Motor neuron (in vitro differentiated cells): ENCODE results near the gene TMEM74B. TPM values are rescaled to one million over a fixed set of nuclear protein-coding genes. Genes with fewer than 3 reads are reported as not detected.

ENCODE experiments used
- ATAC-seq, 8 experiments: fragments of 200-7000 bp; cut with Tn5 transposase; replicated peaks in 6 of 8; 2 replicates each; pipeline ENCODE4 v1.8.0; 2021; ENCODE audit warnings: mild to moderate bottlenecking in 8 of 8, moderate library complexity in 8 of 8
- H3K27ac ChIP-seq, 2 donors: fragments of 250-450 bp; sonication (Bioruptor Pico); 2 replicates each; pipeline ENCODE4 v1.9.0; 2021; ENCODE audit warnings: antibody characterized with exemption in 2 of 2, mild to moderate bottlenecking in 2 of 2, moderate library complexity in 1 of 2
- H3K4me1 ChIP-seq, 2 donors: fragments of 250-450 bp; sonication (Bioruptor Pico); replicated peaks in 1 of 2; 2 replicates each; pipeline ENCODE4 v1.6.1; 2021; ENCODE audit warnings: antibody characterized with exemption in 2 of 2, mild to moderate bottlenecking in 2 of 2, moderate library complexity in 1 of 2
- H3K4me3 ChIP-seq, 5 donors: fragments of 250-450 bp; sonication (Bioruptor Pico); 2 replicates each; pipeline ENCODE4 v1.9.0; 2021; ENCODE audit warnings: antibody characterized with exemption in 5 of 5, mild to moderate bottlenecking in 5 of 5, moderate library complexity in 4 of 5
- WGBS, 10 experiments: fragments of 450-650 bp; shearing (Covaris generic); methylation state at CpG; one replicate each; pipeline ENCODE4 v1.0.0; 2022; 5-methylcytosine and 5-hydroxymethylcytosine counted together
- in situ Hi-C, 9 experiments: fragments of 400-800 bp; cut with MboI; loops; one replicate each; pipeline ENCODE4 v1.15.0; 2021; ENCODE audit warnings: low sequenced_read_pairs in 9 of 9, low pct_unique_long_range_greater_than_20kb in 2 of 9; ENCODE audit not compliant: unreplicated experiment in 9 of 9
- total RNA-seq, 8 experiments: library from RNA; unstranded; fragments of 300-600 nt; gene quantifications; 2 replicates each; pipeline versions ENCODE4 v1.2.3 to v1.2.4, GENCODE V29; 2022

The TMEM74B gene
- total RNA-seq, 8 experiments from 2014 or later = 0.71 to 16.9 (median 5.9) TPM

DNA sequence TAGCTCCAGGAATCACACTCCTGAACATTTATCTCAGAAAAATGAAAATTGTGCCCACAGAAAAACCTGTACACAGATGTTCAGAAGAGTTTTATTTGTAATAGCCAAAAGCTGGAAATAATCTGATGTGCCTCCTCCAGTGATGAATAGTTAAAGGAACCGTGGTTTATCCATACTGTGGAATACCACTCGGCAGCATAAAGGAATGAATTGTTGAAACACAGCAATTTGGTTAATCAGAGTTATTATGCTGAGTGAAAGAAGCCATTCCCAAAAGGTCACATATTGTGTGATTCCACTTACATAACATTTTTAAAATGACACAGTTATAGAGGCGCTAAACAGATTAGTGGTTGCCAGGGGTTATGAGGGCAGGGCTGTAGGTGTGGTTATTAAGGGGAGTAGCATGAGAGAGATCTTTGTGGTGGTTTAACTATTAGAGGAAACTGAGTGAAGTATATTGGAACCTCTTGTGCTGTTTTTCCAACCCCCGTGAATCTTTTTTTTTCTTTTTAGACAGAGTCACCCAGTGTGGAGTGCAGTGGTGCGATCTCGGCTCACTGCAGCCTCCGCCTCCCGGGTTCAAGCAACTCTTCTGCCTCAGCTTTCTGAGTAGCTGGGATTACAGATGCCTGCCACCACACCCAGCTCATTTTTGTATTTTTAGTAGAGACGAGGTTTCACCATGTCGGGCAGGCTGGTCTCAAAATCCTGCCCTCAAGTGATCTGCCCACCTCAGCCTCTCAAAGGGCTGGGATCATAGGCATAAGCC lies 40.2 kb downstream of the TMEM74B start:
- in situ Hi-C loops = no loop called here
- Histone ChIP-seq H3K4me3 (no peak overlapping the region), H3K27ac (no peak overlapping the region), H3K4me1 (no peaks in the 10 kb centered on the region)
- peak in 3 of 8 experiments; percentile 80 to 90 (median 86) for ATAC-seq
- WGBS, 10 experiments = 37 to 100% (median 94%) methylated on average over 1 to 7 of the region's 10 CpGs

- Histone ChIP-seq H3K4me1 (no peaks in the 10 kb centered on the region), H3K4me3 (no peak overlapping the region), H3K27ac (no peak overlapping the region)
- WGBS, 10 experiments = 76 to 100% (median 95%) methylated on average over 1 to 4 of the region's 4 CpGs
- in situ Hi-C loops = no loop called here
- no peak for ATAC-seq
These were observed 47.5 kb downstream of the TMEM74B start for GRCh38 chr20:1137236-1137635.

- no peak for ATAC-seq
- in situ Hi-C loops = no loop called here
- 80 to 100% (median 93%) methylated on average over 1 to 5 of the region's 12 CpGs; no CpG with 5 or more reads in 6 of the 10 experiments for WGBS, 10 experiments
These were observed 49.9 kb downstream of the TMEM74B start for GRCh38 chr20:1134836-1135235.

DNA sequence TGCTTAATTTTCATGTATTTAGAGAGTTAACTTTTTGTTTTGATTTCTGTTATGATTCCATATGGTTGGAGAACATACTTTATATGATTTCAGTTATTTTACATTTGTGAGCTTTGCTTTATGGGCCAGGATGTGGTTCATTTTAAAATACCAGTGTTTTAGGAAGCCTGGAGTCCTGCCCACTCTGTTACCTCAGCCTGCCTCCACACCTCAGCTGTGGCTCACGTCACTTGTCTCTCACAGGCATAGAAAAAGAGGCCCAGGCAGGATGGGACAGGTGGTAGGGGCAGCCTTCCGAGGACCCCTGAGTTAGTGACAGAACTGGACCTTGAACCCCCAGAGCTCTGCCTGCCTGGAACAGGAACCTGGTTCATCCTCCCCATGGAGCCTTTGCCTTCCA lies 50.4 kb downstream of the TMEM74B start:
- ATAC-seq = no peak
- peaks cover 0 to 11% of the 10 kb centered on the region in 2 donors for H3K4me1 ChIP-seq
- WGBS, 10 experiments = 80 to 100% (median 83%) methylated on average over 1 to 2 of the region's 2 CpGs; no CpG with 5 or more reads in 2 of the 10 experiments
- H3K27ac ChIP-seq = no peak overlapping the region
- in situ Hi-C loops = no loop called here
- no peak overlapping the region for H3K4me3 ChIP-seq

More at GRCh38 chr20:1134836-1135235, 49.9 kb downstream of the TMEM74B start:
- peaks cover 0 to 11% of the 10 kb centered on the region in 2 donors for H3K4me1 ChIP-seq
- no peak overlapping the region for H3K27ac ChIP-seq
- no peak overlapping the region for H3K4me3 ChIP-seq

DNA sequence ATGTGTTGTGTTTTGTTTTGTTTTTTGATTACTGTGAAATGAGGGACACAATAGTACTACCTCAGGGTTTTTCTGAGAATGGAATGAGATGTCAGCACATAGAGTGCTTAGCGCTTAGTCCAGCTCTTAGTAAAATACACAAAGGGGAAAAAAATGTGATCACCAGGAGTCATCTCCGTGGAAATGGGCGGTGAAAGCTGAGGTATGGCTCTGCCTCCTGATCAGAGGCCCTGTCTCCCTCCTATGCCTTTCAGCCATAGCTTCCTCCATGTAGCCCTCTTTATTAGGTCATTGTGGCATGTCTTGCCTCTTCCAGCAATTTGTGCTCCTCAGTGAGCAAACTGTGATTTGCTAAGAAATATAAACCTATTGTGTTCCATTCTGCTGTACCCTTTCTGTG lies 53.4 kb downstream of the TMEM74B start:
- Histone ChIP-seq H3K4me1 (peaks cover 0 to 11% of the 10 kb centered on the region in 2 donors), H3K4me3 (no peak overlapping the region), H3K27ac (peak overlapping the region in 1 of 2 donors; percentile 28)
- peak in 5 of 8 experiments; percentile 28 to 94 (median 65) for ATAC-seq
- WGBS, 10 experiments = 86 to 100% (median 94%) methylated on average over 1 to 3 of the region's 3 CpGs; no CpG with 5 or more reads in 3 of the 10 experiments
- in situ Hi-C loops = no loop called here

DNA sequence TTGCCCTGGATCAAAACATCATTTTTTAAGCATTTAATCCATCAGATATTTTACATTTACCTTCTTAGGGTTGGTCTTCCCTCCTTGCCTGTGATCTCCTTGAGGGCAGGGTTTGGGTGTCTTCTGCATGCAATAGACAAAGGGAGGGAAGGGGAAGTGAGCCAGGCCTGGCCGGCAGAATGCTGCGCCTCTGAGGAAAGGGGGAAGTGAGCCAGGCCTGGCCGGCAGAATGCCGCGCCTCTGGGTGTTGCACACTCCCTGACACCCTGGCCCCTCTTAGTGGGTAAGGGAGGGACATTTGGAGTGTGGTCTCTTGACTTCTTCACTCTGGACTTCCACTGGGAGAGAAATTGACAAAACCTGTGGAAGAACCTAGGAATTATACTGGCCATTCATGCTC lies 53.9 kb downstream of the TMEM74B start:
- peak overlapping the region in 1 of 2 donors; percentile 54 for H3K27ac ChIP-seq
- ATAC-seq = peak in 2 of 8 experiments; percentile 48 to 52
- WGBS, 10 experiments = 80 to 100% (median 100%) methylated on average over 1 to 2 of the region's 5 CpGs; no CpG with 5 or more reads in 7 of the 10 experiments
- peaks cover 0 to 11% of the 10 kb centered on the region in 2 donors for H3K4me1 ChIP-seq
- in situ Hi-C loops = no loop called here
- no peak overlapping the region for H3K4me3 ChIP-seq

Other genes with a start within 250 kb of the TMEM74B start
- under 1 TPM in 7 of 8 experiments, not detected in 1; 0.05 to 0.81 (median 0.28) TPM for gene RSPO4, start 182.7 kb downstream of the TMEM74B start, total RNA-seq
- gene PSMF1, start 66.4 kb downstream of the TMEM74B start, total RNA-seq = 10 to 100 TPM; 26.2 to 59.1 (median 42.6) TPM
- under 1 TPM in 4 of 8 experiments, not detected in 4; 0.11 to 0.24 (median 0.20) TPM for gene C20orf202, start 18.5 kb upstream of the TMEM74B start, total RNA-seq
- gene RAD21L1, start 41.1 kb upstream of the TMEM74B start, total RNA-seq = not detected
- 10 to 100 TPM in 1 of 8 experiments, 1 to 10 TPM in 7; 4.0 to 14.6 (median 7.0) TPM for gene SNPH, start 81.3 kb upstream of the TMEM74B start, total RNA-seq
- gene SDCBP2, start 144.2 kb upstream of the TMEM74B start, total RNA-seq = 10 to 100 TPM in 1 of 8 experiments, 1 to 10 TPM in 7; 1.4 to 16.3 (median 2.8) TPM
- gene FKBP1A, start 208.1 kb upstream of the TMEM74B start, total RNA-seq = 100 to 1,000 TPM in 3 of 8 experiments, 10 to 100 TPM in 5; 49.8 to 222 (median 89.0) TPM